GM19043 (cell line): Measurements from ENCODE around the gene IL22.
"Not testable (repeated sequence)": the region's sequence is repeated elsewhere in the genome, so short reads cannot be mapped to it uniquely, and the experiment has no call there.

Source experiments
- ATAC-seq: cut with Tn5 transposase; IDR thresholded peaks from one replicate; pipeline ENCODE4 v1.9.1; 2021; ENCODE audit warnings: low read depth; ENCODE audit not compliant: unreplicated experiment

IL22 gene

GRCh38 chr12:68231691-68232090 lies 21.7 kb downstream of the IL22 start:
- no peak for ATAC-seq

GRCh38 chr12:68231229-68231628 lies 22.2 kb downstream of the IL22 start:
- ATAC-seq, result no peak

- ATAC-seq, result no peak
These were observed 23.4 kb downstream of the IL22 start for GRCh38 chr12:68229956-68230355.

DNA sequence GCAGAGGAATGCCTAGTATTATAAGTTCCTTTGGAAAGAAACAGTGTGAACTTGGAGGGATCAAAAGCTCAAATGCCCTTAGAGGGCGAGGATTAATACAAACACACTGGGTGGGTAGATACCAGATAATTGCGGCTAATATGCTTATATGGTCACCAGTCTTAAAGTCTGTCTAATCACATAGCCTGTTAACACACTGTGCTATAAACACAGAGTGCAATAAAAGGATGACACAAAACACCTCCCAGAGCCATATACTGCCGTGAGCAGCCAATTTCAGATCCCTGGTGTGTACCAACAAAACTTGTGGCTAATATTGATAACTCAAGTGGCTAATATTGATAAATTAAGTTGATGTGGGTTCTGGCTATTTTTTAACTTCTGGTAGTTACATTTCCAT lies 26.0 kb downstream of the IL22 start:
- ATAC-seq, result no peak

- ATAC-seq, result no peak
These were observed 27.6 kb downstream of the IL22 start, which contains the start of gene IL26 for GRCh38 chr12:68225576-68226476. Gene IL26, minus strand, starts transcription at chr12:68225810. Its CDS starts 54 bp downstream, at chr12:68225756.

DNA sequence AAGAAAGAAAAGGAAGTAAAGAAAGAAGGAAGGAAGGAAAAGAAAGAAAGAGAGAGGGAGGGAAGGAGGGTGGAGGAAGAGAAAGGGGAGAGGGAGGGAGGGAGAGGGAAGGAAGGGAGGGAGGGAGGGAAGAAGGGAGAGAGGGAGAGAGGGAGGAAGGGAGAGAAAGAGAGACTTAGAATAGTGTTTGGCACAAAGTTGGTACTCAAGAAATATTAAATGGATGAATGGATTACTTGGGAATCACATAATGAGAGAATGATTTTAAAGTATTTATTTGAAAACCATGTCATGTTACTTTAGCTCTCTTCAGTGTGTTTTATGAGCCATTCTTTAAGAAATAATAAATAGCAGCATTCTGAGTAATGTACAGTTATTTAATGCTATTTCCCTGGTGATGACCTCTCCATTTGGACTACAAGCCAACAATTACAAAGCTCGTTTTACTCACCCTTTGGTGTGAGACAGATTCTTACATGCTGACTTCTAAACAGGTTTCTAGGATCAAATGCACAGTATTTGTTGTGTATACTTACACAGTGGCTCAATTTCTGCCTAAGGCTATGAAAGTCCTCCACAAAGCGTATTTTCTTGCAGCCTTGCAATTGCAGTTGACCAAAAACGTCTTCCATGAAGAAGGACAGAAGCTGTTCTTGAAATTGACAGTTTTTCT lies 28.7 kb downstream of the IL22 start:
- no peak for ATAC-seq

GRCh38 chr12:68223067-68223747 lies 30.2 kb downstream of the IL22 start:
- ATAC-seq, result peak; percentile 87

GRCh38 chr12:68222326-68222725 lies 31.1 kb downstream of the IL22 start:
- no peak for ATAC-seq

- no peak for ATAC-seq
These were observed 31.9 kb downstream of the IL22 start for GRCh38 chr12:68221497-68221896.

GRCh38 chr12:68210875-68211274 lies 42.5 kb downstream of the IL22 start:
- ATAC-seq, result no peak

GRCh38 chr12:68209048-68209728 lies 44.2 kb downstream of the IL22 start:
- not testable (repeated sequence) for ATAC-seq

GRCh38 chr12:68207276-68207675 lies 46.1 kb downstream of the IL22 start:
- ATAC-seq, result no peak

- ATAC-seq, result no peak
These were observed 47.0 kb downstream of the IL22 start for GRCh38 chr12:68206446-68206845.

DNA sequence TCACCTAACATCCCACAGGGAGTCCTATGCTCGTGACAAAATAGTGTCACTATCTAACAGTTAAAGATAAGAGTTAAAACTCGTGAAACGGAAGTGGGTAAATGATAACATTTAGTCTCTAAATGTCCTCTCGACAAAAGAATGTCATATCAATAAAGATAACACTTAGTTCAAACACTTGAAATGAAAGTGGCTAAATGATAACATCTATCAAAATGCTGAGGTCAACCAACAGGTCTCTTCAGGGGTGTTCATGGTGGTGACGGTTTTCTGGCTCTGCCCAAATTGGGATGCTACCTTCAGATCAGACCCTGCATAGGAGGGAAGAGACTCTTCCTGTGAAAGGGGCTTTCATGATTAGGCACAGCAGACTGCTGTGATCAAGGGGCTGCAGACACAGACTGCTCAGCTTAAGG lies 49.9 kb downstream of the IL22 start:
- ATAC-seq, result no peak

DNA sequence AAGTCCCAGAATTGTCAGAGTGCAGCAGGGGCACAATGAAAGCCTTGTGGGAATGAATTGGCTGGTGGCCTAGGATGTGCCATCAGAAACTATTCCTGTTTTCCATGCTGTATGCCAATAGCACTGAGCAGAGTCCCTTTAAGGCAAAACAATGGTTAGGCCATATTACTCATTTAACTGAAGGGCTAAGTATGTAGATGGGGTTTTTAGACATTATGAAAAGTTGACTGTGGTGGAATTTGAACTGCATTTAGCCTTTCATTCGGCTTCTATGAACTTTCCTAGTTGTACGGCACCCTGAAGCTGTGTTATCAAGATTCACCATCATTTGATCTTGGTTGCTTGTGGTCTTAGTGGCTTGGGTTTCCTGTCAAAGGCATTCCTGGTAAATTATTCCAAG lies 52.5 kb downstream of the IL22 start:
- no peak for ATAC-seq

- ATAC-seq, result no peak
These were observed 54.3 kb downstream of the IL22 start for GRCh38 chr12:68199127-68199526.

- ATAC-seq, result no peak
These were observed 54.8 kb downstream of the IL22 start for GRCh38 chr12:68198507-68199086.
